Stomach smooth muscle (tissue), 2 donors: ENCODE data around the gene FAM53B.
A peak's percentile ranks its signal among the peaks of the same experiment; 100 is the strongest.
"Not testable (repeated sequence)": the region's sequence is repeated elsewhere in the genome, so short reads cannot be mapped to it uniquely, and the experiment has no call there.

Source experiments
- H3K27ac ChIP-seq: one replicate; pipeline ENCODE4 v1.7.0; 2013; ENCODE audit warnings: mild to moderate bottlenecking, low read length, inconsistent platforms
- H3K27me3 ChIP-seq, 2 donors: one replicate each; pipeline ENCODE4 v1.7.0; 2013; ENCODE audit warnings: low read length in 2 of 2; ENCODE audit not compliant: insufficient read depth in 2 of 2, control insufficient read depth in 1 of 2
- H3K36me3 ChIP-seq, 2 donors: one replicate each; pipeline ENCODE4 v1.7.0; 2013; ENCODE audit warnings: low read length in 2 of 2; ENCODE audit not compliant: control insufficient read depth in 2 of 2, insufficient read depth in 2 of 2
- H3K4me1 ChIP-seq: one replicate; pipeline ENCODE4 v1.7.0; 2013; ENCODE audit warnings: low read length; ENCODE audit not compliant: control insufficient read depth, insufficient read depth
- H3K4me3 ChIP-seq, 2 donors: one replicate each; pipeline ENCODE4 v1.7.0; 2013; ENCODE audit warnings: low read length in 2 of 2
- H3K9ac ChIP-seq, 2 donors: one replicate each; pipeline ENCODE4 v1.7.0; 2013; ENCODE audit warnings: low read length in 2 of 2, mild to moderate bottlenecking in 1 of 2
- H3K9me3 ChIP-seq, 2 donors: one replicate each; pipeline ENCODE4 v1.7.0; 2013; ENCODE audit warnings: low read length in 2 of 2; ENCODE audit not compliant: control insufficient read depth in 2 of 2
- donor health status: healthy.
- donor health status: Pancreatic carcinoma.

FAM53B gene

GRCh38 chr10:124754227-124754626 lies 10.0 kb upstream of the FAM53B start:
- H3K36me3 ChIP-seq, result peaks cover 0 to 6% of the 10 kb centered on the region in 2 donors
- no peaks in the 10 kb centered on the region for H3K27me3 ChIP-seq
- no peaks in the 10 kb centered on the region for H3K4me1 ChIP-seq
- no peaks in the 10 kb centered on the region for H3K9me3 ChIP-seq
- no peak overlapping the region for H3K27ac ChIP-seq
- H3K9ac ChIP-seq, result no peak overlapping the region
- H3K4me3 ChIP-seq, result no peak overlapping the region

- H3K9me3 ChIP-seq, result no peaks in the 10 kb centered on the region
These were observed 4.9 kb upstream of the FAM53B start for GRCh38 chr10:124748953-124749645.

GRCh38 chr10:124748166-124748565 lies 4.0 kb upstream of the FAM53B start:
- H3K9me3 ChIP-seq, result no peaks in the 10 kb centered on the region
- H3K4me3 ChIP-seq, result no peak overlapping the region
- peaks cover 0 to 2% of the 10 kb centered on the region in 2 donors for H3K36me3 ChIP-seq
- no peaks in the 10 kb centered on the region for H3K27me3 ChIP-seq
- no peak overlapping the region for H3K9ac ChIP-seq
- peaks cover 4% of the 10 kb centered on the region for H3K4me1 ChIP-seq
- H3K27ac ChIP-seq, result no peak overlapping the region

More at GRCh38 chr10:124748953-124749645, 4.9 kb upstream of the FAM53B start:
- Histone ChIP-seq H3K4me1 (peaks cover 4% of the 10 kb centered on the region), H3K27me3 (no peaks in the 10 kb centered on the region), H3K27ac (no peak overlapping the region), H3K36me3 (peaks cover 0 to 2% of the 10 kb centered on the region in 2 donors), H3K9ac (no peak overlapping the region), H3K4me3 (no peak overlapping the region)

- Histone ChIP-seq H3K9ac (no peak overlapping the region), H3K36me3 (peaks cover 0 to 2% of the 10 kb centered on the region in 2 donors), H3K4me1 (peaks cover 5% of the 10 kb centered on the region), H3K4me3 (no peak overlapping the region), H3K27me3 (no peaks in the 10 kb centered on the region), H3K27ac (no peak overlapping the region), H3K9me3 (no peaks in the 10 kb centered on the region)
These were observed 3.6 kb upstream of the FAM53B start for GRCh38 chr10:124747745-124748144.

GRCh38 chr10:124746992-124747391 lies 2.8 kb upstream of the FAM53B start:
- no peaks in the 10 kb centered on the region for H3K27me3 ChIP-seq
- H3K4me3 ChIP-seq, result no peak overlapping the region
- H3K27ac ChIP-seq, result no peak overlapping the region
- H3K36me3 ChIP-seq, result peaks cover 0 to 2% of the 10 kb centered on the region in 2 donors
- H3K4me1 ChIP-seq, result peaks cover 13% of the 10 kb centered on the region
- no peaks in the 10 kb centered on the region for H3K9me3 ChIP-seq
- no peak overlapping the region for H3K9ac ChIP-seq

GRCh38 chr10:124746447-124746846 lies 2.3 kb upstream of the FAM53B start:
- H3K9me3 ChIP-seq, H3K36me3 ChIP-seq, H3K4me3 ChIP-seq, H3K9ac ChIP-seq, H3K27ac ChIP-seq, H3K27me3 ChIP-seq: not testable (repeated sequence)
- peaks cover 18% of the 10 kb centered on the region for H3K4me1 ChIP-seq

- no peak overlapping the region for H3K27ac ChIP-seq
- no peak overlapping the region for H3K4me3 ChIP-seq
- H3K4me1 ChIP-seq, result peaks cover 25% of the 10 kb centered on the region
- H3K9ac ChIP-seq, result no peak overlapping the region
- H3K36me3 ChIP-seq, result peaks cover 0 to 2% of the 10 kb centered on the region in 2 donors
- H3K9me3 ChIP-seq, result no peaks in the 10 kb centered on the region
- no peaks in the 10 kb centered on the region for H3K27me3 ChIP-seq
These were observed 1.5 kb upstream of the FAM53B start for GRCh38 chr10:124745673-124746072.

- H3K36me3 ChIP-seq, result peaks cover 0 to 2% of the 10 kb centered on the region in 2 donors
- H3K4me1 ChIP-seq, result peaks cover 30% of the 10 kb centered on the region
- no peaks in the 10 kb centered on the region for H3K9me3 ChIP-seq
- peak overlapping the region; percentile 6 for H3K27ac ChIP-seq
- H3K9ac ChIP-seq, result no peak overlapping the region
- H3K4me3 ChIP-seq, result no peak overlapping the region
- H3K27me3 ChIP-seq, result no peaks in the 10 kb centered on the region
These were observed 1.1 kb upstream of the FAM53B start for GRCh38 chr10:124745252-124745651.

GRCh38 chr10:124743191-124744101 lies 732 bp downstream of the FAM53B start:
- Histone ChIP-seq H3K27me3 (no peaks in the 10 kb centered on the region), H3K4me1 (peaks cover 48% of the 10 kb centered on the region), H3K9ac (peak overlapping the region; percentile 22 to 62), H3K9me3 (no peaks in the 10 kb centered on the region), H3K4me3 (peak overlapping the region; percentile 76 to 80), H3K27ac (no peak overlapping the region), H3K36me3 (peaks cover 0 to 2% of the 10 kb centered on the region in 2 donors)

GRCh38 chr10:124742413-124743190 lies 1.6 kb downstream of the FAM53B start:
- H3K4me1 ChIP-seq, result peaks cover 56% of the 10 kb centered on the region
- peak overlapping the region; percentile 76 to 80 for H3K4me3 ChIP-seq
- H3K27ac ChIP-seq, result peak overlapping the region; percentile 8
- no peaks in the 10 kb centered on the region for H3K9me3 ChIP-seq
- H3K36me3 ChIP-seq, result no peaks in the 10 kb centered on the region
- no peaks in the 10 kb centered on the region for H3K27me3 ChIP-seq
- H3K9ac ChIP-seq, result peak overlapping the region; percentile 36 to 62
